AG20443 (cell line): ENCODE measurements around the gene NKTR.
"Not testable (repeated sequence)": the region's sequence is repeated elsewhere in the genome, so short reads cannot be mapped to it uniquely, and the experiment has no call there.

Source experiments
- DNase-seq: peaks from one replicate; pipeline ENCODE4 v3.0.0; 2012; ENCODE audit warnings: low spot score, mixed read lengths

The NKTR gene

DNA sequence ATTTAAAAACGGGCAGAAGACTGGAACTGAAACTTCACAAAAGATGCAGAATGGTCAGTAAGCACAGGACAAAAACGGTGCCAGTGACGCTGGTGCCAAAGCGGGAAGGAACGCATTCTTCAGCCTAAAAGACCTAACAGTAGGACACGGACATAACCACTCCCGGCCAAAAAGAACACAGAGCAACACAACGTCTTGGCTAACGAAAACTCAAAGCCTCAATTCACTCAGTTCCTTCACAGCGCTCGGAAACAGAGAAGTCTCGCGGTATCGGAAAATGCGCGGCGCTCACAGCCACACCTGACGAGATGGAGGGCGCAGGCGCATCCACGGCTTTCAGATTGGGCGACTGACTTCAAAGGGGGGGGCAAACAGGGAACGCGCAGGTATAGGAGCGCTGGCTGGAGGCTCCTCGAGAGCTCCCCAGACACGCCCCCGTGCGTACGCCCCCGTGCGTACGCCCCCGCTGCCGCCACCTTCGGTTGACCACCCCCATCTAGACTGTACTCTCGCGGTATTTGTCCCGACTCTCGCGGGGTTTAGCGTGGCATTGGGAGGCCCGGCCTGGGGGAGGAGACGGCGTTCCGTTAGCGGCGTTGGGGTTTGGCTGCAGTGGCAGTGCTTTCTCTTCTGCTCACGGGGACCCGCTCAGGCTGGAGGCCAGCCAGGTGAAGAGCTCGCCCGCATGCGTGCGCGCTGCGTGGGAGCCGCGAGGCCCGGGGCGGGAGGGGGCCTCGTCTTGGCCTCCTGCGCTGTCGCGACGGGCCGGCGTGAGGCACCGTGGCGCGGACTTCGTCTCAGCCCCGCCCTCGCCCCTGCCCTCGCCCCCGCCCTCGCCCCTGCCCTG is at the start of gene NKTR:
Gene NKTR (plus strand): TSS at position 576 of the 847 bp plus-strand sequence. CDS start 321 bp downstream, outside the sequence.
- DNase-seq, result peak; percentile 94

DNA sequence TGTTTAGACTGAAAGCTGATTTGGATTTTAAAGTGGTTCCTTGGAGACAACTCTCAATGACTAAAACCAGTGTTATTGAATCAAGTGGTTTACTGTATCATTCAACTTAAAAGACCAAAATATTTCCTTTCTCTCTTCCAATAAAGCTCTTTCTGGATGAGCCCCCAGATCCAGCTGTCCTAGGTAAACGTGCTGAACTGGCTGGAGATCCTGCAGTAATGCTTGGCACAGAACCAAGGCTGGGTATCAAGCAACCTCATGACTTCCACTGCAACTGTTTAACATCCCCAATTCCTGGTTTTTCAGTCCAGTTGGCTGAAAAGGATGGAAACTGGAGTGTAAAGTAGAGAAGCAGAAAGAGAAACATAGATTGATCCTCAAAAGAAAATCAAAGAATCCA is 47.7 kb upstream of the NKTR start:
- DNase-seq, result no peak

DNA sequence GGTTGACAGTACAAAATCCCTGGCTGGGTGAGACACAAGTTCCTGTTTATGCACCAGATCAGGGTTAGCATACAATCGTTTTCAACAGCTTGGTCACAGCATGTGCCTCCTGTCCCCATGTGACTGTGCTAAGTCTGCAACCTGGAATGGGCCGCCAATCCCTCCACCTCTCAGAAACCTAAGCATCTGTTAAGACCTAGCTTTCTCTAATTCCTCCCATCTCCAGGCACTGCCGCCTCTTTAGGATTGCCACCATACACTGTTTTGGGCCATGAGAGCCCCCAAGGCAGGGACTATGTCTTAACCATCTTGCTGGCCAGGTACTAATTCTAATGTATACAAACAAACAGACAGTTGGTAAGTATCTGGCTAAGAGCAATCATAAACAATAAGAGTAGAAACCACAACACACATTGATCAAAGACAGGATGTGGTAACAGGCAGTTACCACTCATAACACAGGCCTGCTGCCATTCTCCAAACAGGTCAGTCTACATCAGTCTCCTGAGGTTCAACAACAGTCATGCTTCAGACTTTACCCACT is 44.3 kb upstream of the NKTR start:
- no peak for DNase-seq

DNA sequence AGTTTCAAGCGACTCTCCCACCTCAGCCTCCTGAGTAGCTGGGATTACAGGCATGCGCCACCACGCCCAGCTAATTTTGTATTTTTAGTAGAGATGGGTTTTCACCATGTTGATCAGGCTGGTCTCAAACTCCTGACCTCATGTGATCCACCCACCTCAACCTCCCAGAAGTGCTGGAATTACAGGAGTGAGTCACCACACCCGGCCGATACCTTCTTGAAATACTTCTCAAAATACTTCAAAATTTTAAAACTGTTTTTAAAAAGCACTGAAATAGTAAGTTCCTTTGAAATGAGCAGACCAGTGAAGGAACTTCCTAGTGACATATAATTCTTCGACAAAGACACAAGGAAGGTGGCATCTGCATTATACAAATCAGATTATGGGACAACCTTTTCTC is 43.7 kb upstream of the NKTR start:
- DNase-seq, result not testable (repeated sequence)

DNA sequence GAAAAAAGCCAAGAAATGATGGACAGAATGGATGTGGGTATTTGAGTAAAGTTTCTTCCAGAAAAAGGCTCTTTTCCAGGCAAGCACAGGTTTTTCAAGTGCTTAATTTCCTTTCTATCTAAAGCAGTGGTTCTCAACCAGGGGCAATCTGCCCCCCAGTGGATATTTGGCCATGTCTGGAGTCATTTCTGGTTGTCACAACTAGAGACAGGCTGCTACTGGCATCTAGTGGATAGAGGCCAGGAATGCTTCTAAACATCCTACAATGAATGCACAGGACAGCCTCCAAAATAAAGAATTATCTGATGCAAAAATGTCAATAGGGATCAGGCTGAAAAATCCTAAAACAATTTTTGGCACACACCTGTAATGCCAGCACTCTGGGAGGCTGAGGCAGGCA is 42.6 kb upstream of the NKTR start:
- no peak for DNase-seq

DNA sequence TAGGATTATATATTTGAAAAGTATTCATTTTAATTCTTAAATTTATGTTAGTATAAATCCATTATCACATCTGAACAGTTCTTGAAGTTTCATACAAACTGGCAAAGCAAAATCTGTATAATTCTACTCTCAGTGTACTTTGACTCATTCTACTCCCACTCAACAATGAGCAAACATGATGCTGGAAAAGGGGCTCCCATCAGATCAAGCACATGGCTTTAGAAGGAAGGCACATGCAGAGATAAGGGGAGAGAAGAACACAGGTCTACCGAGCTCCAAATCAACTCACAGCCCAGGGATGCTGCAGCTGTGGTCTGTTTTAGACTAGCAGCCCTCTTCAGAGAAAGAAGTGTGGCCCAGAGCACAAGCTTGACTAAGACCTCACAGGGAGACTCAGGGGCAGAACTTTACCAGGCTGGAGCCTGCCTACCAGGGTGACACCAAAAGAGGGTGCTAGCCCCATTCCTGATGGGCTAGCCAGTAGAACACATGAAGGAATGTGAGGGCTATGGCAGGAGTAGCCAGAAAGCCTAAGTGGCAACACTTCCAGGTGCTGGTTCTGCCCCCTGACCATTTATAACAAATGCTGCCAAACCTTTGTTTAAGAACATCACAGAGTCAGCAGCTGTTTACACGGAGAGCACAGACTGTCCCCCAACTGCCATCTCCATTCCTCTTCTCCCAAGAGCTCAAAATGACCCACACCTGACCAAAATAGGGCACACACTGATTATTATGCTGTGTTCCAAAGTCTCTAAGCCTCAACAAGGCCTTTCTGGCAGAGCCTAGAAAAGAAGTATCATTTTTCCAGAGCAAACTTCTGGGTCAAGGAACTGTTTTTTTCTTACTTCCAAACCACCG is 38.2 kb upstream of the NKTR start:
- no peak for DNase-seq

DNA sequence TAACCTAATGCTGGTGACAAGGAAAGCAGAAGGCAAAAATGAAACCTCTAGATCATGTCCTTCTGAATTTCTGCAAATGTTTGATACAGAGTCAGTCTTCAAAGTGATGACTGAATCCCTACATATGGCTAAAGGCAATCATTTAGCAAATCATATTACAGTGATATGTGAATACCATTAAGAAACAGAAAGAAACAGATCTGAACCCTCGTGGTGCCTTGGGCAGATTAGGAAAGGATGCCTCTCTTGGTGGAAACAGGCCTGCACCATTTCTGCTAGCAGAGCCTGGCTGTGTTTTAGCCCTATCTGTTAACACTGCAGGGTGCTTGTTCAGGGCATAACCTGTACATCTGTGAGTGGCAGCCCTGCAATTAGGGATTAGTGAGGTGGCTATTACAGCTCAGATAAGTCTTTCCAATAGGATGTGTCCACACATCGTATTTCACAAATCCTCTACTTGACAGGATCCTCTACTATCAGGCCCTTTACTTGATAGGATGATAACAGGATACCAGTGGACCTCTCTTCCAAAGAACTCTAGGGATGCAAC is 30.8 kb upstream of the NKTR start:
- no peak for DNase-seq

DNA sequence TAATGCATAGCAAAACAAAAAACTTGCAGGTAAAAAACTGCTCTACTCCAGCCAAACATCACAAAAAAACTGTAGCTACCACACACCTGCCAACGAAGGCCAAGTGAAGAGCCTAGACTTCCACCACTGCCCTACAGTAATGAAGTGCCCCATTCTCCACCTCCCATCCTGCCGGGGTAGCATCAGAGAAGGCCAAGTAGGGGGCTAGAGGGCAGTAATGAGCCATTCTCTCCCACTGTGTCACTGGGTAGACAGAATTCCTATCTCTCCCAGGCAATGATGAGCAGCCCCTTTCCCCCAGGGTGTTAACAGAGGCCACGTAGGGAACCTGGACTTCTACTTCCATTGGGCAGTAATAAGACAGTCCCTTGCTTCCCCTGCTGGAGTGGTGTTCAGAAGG is 28.2 kb upstream of the NKTR start:
- DNase-seq, result peak; percentile 58

DNA sequence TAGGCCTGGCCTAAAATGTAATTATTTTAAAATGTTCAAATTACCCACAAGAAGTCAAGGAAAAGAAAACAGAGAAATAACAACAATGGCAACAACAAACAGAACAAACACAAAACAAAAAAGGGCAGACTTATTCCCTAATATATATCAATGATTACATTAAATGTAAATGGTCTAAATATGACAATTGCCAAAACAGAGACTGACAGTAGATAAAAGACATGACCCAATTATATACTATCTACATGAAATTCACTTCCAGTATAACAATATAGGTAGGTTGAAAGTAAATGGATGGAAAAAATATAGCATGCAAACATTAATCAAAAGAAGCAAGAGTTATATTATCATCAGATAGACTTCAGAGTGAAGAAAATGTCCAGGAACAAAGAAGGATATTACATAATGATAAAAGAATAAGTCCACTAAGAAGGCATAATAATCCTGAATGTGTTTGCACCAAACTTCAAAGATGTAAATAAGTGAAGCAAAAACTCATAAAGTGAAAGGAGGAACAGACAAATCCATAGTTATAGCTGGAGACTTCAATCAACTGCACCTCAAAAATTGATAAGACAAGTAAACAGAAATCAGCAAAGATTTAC is 25.2 kb upstream of the NKTR start:
- DNase-seq, result no peak

DNA sequence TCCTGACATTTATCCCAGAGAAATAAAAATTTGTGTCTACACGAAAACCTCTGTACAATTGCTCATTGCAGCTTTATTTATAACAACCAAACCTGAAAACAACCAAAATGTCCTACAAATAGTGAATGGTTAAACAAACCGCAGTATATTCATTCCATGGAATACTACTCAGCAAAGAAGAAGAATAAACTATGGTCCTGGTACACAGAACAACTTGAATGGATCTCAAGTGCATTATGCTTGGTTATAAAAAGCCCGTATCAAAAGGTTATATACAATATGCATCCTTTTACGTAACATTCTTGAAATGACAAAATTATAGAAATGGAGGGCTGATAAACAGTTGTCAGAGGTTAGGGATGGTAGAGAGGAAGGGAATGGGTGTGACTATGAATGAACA is 22.4 kb upstream of the NKTR start:
- DNase-seq, result no peak

DNA sequence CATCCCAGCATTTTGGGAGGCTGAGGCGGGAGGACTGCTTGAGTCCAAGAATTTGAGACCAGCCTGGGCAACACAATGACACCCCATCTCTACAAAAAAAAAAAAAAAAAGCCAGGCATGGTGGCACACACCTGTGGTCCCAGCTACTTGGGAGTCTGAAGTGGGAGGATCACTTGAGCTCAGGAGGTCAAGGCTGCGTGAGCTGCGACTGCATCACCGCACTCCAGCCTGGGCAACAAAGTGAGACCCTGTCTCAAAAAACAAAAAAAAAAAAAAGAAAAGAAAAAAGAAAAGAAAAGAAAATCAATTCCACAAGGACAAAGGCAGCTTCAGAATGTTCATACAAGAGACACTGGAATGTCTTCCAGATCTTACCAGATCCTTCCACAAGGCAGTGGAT is 21.1 kb upstream of the NKTR start:
- DNase-seq, result not testable (repeated sequence)

DNA sequence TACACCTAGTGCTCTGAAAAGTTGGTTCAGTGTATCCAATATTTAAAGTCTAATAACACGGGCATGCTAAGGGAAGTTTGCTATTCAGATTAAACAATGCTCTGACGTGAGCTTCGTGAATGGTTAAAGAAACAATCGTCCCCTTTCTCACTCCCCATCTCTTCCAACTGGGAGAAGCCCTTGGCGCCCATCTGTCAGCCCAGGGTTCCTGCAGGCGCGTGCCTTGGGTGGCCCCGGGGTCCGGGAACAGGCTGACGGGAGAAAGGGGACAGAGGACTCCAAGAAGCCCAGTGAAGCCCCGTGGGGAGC is 19.1 kb upstream of the NKTR start:
- DNase-seq, result no peak

DNA sequence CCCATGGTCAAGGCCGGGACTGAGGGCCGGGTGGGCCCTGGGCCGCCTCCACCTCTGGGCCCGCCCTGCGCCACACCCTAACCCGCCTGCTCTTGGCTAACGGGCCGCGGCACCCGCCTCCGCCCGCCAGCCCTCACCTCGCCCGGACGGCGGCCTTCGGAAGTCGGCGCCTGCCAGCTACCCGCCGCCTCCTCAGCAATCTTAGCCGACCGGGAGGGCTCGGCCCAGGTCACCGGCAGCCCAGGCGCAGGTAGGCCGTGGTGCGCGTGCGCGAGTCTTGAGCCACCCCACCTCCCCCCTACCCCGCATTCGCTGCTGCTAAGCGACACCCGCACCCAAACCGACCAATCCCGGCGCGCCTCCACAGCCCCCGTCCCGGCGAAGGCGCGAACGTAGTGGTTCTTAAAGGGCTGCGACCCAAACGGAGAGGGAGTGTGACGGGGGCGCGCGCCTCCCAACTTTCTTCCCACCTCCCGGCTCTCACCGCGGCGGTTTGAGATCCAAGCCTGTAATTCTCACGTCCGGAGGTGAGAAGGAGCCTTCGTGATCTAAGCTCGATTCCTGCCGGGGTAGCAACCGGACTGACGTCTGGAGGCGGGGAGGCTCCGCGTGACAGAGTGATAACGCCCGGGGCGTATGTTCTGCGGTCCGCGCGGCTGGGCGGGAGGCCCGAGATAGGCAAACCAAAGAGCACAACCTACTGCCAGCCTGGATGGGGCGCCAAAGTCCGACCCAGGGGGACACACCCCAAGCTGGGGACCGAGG is 18.6 kb upstream of the NKTR start, which contains the start of gene SEC22C:
Gene SEC22C (minus strand): TSS at position 259 of the 765 bp plus-strand sequence. CDS start 12,921 bp downstream, outside the sequence.
- DNase-seq, result peak; percentile 100

DNA sequence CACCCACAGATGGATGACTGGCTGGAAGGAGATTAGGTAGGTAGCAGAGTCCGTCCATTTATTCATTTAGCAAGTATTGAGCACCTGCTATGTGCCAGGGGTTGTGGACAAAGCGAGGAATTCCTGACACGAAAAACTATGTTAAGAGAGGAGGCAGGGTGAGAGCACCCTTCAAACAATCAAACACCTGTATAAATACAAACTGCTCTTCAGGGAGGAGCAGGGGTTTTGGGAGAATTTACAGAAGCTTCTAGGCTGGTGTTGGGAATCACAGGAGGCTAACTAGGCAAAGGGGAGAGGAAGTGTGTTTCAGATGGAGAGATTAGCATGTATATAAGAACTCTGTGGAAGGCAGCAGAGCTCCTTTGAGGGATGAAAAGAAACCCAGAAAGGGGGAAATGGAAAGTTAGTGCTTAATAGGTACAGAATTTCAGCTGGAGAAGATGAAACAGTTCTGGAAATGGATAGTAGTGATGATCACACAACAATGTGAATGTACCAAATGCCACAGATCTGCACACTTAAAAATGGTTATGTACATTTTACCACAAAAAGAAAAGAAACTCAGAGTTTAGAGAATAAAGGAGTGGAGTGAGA is 17.9 kb upstream of the NKTR start:
- no peak for DNase-seq

DNA sequence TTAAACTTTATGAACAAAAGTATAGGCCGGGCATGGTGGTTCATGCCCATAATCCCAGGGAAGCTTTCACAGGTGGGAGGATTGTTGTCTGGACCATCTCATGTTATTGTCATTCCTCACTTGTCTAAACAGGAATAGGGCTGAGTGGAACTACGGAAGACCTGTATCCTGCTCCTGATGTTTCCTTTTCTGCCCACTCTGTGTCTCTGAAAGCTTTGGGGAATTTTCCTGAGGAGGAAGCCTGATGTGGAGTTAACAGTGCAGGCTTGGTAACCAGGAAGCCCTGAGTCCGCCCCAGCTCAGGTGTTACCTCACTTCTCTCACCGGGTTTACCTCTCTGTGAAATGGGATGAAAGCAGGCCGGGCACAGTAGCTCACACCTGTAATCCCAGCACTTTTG is 11.9 kb upstream of the NKTR start:
- no peak for DNase-seq

DNA sequence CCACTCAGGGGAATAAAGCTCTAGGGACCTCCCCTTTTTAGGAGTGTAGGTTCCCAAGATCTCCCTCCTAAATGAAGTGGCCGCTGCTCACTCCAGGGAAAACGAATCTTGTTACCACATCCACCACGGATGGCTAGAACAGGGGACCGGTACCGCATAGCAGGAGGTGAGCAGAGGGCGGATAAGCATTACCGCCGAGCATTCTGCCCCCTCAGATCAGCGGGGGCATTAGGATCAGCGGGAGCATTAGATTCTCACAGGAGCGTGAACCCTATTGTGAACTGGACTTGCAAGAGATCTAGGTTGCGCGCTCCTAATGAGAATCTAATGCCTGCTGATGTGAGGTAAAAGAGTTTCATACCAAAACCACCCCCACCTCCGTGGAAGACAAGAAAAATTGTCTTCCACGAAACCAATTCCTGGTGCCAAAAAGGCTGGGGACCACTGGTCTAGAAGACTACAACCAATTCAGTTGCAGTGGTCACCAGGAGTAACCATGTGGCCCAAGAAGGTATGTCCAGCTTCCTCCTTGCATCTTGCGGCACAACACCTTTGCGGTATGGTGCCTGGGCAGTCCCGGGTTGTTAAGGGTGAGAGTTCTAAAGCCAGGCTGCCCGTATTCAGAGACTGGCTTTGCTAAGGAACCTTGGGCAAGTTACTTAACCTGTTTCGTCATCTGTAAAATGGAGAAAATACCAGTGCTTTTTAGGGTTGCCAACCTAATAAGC is 10.9 kb upstream of the NKTR start:
- no peak for DNase-seq

DNA sequence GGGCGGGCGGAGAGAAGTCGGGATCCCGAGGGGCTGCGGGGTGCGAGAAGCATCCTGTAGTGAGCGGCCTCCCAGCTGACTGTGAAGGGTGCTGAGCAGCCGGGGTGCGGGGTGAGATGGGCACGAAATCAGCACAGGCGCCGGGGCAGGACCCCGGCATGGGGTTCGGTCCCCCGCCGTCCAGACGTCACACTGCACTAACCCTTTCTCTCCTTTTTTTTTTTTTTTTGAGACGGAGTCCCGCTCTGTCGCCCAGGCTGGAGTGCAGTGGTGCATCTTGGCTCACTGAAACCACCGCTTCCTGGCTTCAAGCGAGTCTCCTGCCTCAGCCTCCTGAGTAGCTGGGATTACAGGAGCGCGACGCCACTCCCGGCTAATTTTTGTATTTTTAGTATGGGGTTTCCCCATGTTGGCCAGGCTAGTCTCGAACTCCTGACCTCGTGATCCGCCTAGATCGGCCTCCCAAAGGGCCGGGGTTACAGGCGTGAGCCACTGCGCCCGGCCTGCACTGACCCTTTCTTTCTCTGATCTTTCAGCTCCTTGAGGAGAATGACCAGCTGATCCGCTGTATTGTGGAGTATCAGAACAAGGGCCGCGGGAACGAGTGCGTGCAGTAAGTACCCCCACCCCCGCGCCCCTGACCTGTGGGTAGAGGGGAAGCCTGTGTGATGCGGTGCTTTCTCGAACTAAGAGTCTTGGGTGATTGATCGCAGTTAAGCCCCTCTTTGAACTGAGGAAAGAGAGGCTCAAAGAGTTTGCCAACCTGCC is 9.3 kb upstream of the NKTR start:
- DNase-seq, result no peak

DNA sequence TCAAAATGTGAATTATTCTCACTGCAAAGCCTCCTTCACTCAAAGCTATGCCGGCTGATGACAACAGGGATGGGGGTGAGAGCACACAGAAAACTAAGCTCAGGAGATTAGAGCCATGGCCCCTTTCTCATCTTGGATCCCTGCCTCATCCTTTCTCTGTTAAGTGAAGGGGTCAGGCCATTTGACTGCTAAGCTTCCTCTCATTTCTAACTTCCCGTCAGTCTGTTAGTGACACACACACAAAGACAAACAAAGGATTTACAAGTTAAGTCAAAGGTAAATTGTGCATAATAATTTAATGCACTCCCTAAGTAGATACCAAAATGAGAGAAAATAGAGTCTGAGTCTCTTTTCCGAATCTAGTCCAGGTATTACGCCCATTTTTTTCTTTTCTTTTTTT is 8.7 kb upstream of the NKTR start:
- no peak for DNase-seq

DNA sequence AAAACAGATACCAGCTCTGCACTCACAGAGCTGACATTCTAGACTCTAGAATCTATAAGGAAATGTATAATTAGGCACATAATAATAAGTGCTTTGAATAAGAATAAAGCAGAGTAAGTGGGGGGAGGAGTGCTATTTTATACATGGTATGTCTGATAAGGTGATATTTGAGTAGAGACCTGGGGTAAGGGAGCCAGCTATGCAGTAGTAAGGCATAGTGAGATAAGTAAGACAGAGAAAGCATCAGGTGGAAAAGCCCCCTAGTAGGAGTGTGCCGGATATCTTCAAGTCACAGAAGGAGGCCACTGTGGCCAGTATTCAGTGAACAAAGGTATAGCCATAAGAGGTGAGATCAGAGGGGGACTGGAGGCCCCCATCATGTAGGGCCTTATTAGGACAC is 6.9 kb upstream of the NKTR start:
- DNase-seq, result no peak

DNA sequence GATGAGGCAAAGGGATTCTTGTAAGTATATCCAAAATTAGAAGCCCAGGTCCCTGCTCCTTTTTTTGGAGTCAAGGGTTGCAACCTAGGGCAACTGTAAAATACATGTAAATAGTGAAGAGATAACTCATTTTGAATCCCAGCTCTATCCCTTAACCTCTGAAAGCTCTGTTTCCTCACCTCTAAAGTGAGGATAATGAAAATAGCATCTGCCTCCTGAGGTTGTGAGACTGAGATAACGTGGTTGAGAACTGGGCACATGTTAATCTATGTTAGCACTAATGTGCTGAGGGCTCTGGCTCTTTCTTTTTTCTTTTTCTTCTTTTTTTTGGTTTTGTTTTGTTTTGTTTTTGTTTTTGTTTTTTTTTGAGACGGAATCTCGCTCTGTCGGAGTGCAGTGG is 4.8 kb upstream of the NKTR start:
- no peak for DNase-seq
